HG03457 (cell line): ENCODE data around the gene DNAJB4.
"Not testable (repeated sequence)": the region's sequence is repeated elsewhere in the genome, so short reads cannot be mapped to it uniquely, and the experiment has no call there.

Source experiments
- ATAC-seq: cut with Tn5 transposase; IDR thresholded peaks from one replicate; pipeline ENCODE4 v1.9.1; 2021; ENCODE audit warnings: moderate number of reproducible peaks; ENCODE audit not compliant: unreplicated experiment

The DNAJB4 gene

DNA sequence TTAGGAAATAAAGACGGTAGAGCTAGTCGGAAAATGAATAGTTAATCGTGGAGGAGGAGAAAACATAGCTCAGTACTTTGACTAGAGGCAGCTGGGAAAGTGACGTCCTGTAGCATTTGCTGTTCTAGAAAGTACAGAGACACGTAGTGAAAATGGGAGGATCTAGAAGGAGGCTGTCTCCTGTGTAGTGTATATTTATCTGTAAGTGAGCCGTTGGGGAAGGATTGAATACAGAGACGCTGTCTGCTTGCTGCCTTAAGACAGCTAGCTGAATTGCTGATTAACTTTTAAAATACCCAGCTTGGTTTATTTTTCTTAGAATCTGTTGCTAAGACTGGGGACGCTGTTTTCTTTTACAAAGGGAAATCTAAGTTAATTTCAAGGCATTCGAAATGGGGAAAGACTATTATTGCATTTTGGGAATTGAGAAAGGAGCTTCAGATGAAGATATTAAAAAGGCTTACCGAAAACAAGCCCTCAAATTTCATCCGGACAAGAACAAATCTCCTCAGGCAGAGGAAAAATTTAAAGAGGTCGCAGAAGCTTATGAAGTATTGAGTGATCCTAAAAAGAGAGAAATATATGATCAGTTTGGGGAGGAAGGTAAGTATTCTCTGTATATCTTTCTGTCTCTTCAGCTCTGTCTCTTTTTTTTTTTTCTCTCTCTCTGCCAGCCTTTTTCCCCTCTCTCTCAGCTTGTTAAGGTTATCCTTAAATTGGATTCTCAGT is at the start of gene DNAJB4:
Gene DNAJB4 (plus strand): TSS at position 221 of the 729 bp plus-strand sequence. CDS start 172 bp downstream, at position 393.
- peak; percentile 99 for ATAC-seq

DNA sequence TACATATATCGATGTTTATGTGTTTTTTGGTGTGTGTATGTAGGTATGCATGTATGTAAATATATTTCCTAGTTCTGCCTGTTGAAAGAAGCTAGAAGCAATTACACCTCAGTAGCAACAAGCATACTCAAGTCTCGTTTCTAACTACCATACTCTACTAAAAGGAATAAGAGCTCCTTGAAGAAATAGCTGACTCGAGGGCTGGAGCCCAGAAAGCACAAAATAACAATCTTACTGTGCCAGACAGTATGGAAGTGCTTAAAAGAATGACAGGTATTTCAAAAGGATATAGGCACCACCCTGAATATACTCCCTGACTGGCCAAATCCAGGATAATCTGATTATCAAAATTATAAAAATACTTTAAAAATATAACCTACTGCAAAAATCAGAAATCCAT is 49.0 kb upstream of the DNAJB4 start:
- no peak for ATAC-seq

DNA sequence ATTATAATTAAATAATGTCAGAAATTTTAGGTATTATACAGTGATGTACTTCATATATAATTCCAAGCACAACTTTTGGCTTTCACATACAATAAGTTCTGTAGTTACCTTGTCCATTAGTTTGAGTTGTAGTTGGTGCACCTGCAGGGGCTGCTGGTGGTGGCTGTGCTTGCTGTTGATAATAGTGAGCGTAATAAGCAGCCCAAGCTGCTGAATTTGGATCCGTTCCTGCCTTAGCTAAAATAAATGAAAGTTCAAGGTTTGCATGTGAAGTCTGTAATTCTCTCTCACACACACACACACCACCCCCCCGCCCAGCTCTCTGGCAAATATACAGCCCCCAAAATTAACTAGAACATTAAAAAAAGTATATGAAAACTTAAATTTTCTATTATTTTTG is 48.3 kb upstream of the DNAJB4 start:
- ATAC-seq, result no peak

DNA sequence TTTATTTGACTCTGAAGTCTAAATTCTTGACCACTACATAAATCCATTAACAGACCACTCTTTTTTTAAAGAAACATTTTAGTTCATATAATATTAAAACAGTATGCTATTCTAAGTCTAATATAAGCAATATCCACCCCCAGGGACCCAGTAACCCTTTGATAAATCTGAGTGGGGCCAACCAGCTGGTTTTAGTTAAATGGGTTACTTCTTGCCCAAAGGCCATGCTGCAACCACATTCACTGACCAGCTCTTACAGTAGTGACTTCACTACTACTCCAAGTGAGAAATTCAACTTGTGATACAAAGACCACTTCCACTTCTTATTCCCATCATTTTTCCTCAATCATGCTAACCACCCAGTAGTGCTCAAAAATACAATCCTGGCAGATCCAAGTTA is 46.3 kb upstream of the DNAJB4 start:
- ATAC-seq, result no peak

DNA sequence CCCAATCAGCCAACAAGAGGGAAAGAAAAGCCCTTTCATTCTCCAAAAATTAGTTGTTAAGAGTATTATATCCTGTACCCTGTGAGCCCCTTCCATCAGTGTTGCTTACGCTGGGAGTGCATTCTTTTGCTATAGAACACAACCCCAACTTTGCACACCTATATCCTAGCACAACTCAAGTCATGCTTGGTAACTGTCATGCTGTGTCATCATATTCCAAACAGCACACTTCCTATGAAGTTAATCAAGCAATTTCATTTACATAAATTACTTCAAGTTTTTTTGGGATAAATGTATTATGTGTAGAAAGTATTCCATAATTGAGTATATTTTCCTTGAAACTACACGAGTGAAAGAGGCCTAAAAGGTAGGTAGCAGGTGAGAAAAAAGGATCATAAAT is 45.9 kb upstream of the DNAJB4 start:
- ATAC-seq, result no peak

DNA sequence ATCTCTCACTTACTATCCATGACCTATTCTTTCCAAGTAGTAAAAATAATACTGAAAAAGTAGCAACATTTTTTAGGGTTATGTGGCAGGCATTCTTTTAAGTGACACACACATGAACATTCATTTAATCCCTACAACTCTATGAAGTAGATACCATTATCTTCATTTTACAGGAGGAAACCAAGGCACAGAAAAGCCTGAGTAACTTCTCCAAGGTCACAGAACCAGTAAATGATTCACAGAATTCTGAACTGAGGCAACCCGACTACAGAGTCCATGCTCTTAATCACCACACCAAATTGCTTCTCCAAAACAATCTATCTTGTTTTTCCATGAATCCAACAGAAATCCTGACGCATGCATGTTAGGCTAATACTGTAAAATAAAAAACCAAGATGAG is 43.3 kb upstream of the DNAJB4 start:
- ATAC-seq, result no peak

DNA sequence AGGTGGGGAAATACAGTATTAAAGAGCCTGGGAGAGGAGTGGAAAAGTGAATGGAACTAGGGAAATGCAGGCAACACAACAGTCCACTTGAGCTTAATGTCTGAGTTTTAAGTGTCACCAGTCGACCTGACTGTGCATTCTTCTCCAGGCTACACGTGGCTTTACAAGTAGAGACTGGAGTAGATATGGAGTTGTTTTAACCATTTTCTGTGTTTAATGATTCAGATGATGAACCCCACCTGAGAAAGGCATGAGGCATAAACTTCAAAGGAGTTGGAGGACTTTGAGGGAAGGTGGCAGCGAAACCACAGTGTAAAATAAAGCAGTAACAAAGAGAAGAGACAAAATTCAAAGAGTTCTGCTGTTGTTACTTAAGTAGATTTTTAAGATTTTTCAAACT is 38.4 kb upstream of the DNAJB4 start:
- no peak for ATAC-seq

DNA sequence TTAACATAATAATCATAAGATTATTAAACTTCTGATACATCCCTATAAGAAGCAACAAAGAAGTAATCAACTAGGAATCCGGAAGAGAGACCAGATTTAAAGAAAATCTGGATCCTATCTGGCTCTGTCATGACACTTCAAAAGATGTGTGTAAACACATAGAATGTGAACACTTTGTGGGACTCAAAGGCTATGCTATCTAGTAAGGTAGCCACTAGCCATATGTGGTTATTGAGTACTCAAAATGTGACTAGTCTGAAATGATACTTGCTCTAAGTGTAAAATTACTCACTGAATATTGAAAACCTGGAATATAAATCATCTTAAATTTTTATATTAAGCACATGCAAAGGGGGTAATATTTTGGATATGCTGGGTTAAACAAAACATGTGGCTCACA is 34.5 kb upstream of the DNAJB4 start:
- no peak for ATAC-seq

DNA sequence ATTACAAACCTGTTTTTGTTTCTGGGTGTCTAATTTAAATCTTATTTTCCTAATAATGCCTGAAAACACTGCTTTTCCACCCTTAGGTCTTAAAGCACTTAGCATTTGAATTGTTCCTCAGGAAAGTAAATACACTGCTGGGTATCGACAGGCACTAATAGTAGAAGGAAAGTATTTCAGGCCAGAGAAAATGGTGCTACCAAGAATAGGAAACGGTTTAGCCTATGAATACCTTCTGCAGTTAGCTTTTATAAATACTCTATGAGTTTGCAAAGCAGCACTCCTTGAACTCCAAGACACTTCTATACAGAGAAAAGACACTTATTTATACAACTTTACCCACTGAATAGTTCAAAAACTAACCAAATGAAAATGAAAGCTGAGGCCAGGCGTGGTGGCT is 32.7 kb upstream of the DNAJB4 start:
- no peak for ATAC-seq

DNA sequence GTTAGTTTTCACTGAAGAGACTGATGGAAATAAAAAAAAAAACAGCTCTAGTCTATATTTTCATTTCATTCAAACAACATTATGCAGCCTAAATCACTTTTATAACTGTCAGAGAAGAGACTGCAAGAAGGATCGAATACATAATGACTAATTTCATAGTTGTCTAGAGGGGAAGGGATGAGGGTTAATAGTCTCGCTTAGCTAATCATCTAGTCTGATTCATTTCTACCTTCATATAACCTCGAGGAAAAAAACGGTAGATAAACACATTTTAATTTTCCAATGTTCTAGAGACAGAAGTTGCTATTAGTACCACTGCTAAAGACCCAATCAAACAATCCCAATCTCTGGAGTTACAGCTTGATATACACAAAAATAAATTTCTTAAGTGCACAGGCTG is 29.4 kb upstream of the DNAJB4 start:
- ATAC-seq, result no peak

DNA sequence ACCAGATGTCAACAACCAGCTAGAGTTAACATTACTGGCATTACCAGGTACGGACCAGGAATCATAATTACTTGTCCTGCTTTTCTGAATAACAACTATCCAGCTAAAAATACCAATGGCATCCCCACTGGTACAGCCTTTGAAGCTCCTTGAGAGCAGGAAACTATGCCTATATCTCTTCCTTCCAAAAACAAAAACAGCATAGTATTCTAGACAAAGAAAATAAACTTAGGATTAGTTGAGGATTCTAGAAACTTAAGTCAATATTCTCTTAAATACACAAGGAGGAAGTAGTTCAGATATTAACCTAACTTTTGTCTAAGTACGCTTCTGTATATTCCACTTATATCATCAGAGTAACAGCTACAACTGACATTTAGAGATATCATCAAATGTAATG is 28.8 kb upstream of the DNAJB4 start:
- ATAC-seq, result no peak

DNA sequence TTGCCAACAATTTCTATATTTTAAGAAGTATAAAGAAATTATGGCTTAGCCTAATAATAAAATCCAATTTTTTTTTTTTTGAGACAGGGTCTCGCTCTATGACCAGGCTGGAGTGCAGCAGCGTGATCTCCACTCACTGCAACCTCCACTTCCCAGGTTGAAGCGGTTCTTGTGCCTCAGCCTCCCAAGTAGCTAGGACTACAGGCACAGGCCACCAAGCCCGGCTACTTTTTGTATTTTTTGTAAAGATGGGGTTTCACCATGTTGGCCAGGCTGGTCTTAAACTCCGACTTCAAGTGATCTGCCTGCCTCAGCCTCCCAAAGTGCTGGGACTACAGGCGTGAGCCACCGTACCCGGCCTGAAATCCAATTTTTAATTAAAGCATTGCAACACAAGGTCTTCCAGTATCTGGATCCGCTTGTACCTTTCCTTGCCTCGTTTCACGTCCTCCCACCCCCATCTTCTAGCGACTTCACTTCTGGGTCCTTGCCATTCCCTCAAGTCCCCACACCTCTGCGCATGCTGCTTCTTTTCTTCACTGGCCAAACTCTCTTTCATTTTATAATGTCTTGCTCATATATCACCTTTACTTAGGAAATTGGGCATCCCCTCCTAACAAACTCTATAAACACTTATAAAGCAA is 28.2 kb upstream of the DNAJB4 start:
- no peak for ATAC-seq

DNA sequence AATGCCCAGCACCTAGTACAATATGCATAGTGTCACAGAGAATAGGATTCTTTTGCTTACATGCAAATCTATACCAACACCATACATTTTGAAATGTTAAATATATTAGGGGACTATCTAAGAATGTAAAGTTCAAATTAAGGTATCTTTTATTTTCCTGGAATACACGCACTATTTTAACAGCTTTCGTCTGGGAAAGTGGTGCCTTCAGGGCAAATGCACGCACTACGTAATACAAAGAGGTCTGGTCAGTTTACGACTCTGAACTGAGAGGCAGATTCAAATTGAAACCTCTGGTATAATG is 26.8 kb upstream of the DNAJB4 start:
- no peak for ATAC-seq

DNA sequence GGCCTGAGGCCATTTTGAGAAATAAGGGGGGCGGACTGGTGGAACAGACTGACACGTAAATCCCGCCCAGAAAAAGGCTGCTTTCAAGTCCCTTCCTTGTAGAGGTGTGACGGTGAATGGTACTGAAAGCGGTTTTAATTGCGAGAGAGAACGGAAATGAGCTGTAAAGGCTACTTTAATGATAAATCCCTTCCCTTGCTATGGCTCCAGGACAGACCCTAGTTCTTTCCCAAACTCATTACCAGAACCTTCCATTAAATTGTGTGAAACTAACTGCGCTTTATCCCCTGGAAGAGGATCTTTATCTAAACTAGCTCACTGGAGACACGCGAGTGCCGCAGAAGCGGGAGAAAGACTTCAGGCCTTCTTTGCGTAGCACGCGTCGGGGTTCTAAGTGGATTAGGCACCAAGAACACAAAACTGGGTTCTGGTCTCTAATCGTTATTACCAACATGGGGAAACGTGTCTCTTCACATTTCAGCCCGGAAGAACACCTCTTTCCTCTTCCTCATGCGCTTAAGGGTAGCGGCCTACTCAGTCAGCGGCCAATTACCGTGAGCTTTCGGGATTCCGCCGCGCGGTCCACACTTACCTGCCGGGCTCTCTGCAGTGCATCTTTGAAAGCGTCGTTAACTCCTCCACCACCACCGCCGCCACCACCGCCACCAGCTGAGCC is 26.3 kb upstream of the DNAJB4 start:
- ATAC-seq, result peak; percentile 74

DNA sequence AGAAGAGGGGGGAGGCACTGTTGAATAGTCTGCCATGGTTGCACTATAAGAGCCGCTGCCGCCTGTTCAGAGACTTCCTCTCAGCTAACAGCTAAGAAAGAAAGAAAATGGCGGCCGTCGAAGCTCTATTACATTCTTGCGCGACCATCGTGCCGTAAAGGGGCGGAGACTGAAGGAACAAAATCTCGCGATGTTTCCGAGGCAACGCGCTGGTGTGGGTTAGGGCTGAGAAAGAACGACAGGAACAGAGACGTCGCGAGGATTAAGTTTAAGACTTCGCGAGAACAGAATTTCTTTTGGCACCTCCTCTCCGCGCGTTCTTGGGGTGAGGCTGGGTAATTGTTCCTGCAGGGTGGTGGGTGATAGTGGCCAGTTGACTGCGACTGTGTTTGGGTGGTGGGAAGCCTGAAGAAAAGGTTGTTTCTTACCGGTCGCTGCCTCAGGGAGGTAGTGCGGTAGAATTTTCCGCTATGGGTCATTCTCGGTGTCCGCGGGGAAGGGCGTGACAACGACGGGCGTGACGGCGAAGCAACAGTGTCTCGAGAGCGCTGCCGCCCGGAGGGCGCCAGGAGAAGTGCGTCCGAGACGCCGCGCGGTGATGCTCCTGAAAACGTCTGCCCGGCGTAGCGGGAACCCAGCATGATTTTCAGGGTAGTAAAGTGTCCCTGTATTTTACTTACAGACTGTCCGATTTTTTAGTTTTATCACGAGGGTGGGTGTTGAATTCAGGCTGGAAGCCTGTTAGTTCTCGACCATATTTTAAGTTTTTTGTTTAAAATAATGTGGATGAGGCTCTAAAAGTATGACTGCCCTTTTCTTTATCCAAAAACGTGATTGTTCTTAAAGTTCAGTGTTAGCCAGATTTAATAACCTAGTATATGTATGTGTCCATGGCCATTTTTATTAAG is 25.5 kb upstream of the DNAJB4 start, which contains the start of gene FUBP1:
Gene FUBP1 (minus strand): TSS at position 104 of the 908 bp plus-strand sequence. CDS start 68 bp downstream, at position 36.
- peak; percentile 70 for ATAC-seq

DNA sequence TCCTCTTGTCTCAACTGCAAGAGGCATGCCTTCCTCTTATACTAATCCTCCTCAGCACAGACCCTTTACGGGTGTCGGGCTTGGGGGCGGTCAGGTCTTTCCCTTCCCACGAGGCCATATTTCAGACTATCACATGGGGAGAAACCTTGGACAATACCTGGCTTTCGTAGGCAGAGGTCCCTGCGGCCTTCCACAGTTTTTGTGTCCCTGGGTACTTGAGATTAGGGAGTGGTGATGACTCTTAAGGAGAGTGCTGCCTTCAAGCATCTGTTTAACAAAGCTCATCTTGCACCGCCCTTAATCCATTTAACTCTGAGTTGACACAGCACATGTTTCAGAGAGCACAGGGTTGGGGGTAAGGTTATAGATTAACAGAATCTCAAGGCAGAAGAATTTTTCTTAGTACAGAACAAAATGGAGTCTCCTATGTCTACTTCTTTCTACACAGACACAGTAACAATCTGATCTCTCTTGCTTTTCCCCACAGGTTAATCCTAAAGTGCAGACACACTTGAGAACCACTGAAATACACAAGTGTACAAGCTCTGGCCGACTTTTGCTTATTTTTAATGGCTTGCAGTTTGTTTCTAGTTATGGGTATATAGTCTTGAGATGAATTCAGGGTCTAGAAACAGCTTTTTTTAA is 21.3 kb upstream of the DNAJB4 start:
- not testable (repeated sequence) for ATAC-seq

DNA sequence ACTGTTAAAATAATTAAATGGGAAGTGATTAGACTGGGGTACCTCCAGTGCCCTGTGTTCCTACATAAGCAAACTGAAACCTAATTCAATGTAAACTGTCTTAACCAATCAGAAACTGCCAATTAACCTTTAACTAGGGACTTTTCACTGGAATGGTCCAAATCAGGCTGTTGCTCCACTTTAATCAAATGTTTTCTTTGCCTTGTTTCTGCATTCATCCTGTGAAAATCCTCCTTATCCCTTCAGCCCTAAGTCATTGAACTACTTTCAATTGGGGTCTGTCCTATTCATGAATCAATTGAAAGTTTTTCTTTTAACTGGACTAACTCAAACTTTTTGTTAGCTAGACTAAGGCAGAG is 20.8 kb upstream of the DNAJB4 start:
- no peak for ATAC-seq

DNA sequence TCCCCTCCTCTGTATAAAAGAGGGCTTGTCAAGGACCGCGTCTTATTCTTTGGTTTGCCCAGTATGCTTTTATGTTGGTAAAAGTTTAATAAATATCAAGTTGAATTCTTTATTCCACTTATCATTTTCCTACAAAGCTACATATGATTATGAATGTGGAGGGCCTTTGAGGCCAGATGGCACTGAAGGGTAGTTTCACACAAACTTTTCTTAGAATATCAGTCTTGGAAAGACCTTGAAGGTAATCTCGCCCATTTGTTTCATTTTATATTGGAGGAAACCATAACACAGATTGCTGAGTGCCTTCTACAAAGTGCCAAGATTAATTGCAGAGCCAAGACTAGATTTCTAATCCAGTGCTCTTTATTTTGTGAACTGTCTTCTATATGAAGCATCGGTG is 20.1 kb upstream of the DNAJB4 start:
- ATAC-seq, result no peak

DNA sequence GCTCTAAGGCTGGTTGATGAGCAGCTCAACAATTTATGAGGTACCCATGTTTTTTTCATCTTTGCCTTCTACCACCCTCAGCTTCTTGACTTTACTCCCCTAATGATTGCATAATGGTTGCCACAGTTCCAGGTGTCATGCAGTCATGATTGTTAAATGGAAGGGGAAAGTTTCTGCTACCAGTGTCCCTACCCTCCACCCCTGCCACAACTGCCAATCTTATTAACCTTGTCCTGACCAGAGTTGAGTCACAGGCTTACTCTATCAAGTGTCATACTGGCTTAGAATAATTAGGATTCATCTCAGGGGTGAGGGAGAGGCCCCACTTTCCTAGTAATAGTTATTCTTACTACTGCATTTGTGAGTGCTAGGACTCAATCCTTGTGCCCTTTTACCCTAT is 17.9 kb upstream of the DNAJB4 start:
- ATAC-seq, result no peak

DNA sequence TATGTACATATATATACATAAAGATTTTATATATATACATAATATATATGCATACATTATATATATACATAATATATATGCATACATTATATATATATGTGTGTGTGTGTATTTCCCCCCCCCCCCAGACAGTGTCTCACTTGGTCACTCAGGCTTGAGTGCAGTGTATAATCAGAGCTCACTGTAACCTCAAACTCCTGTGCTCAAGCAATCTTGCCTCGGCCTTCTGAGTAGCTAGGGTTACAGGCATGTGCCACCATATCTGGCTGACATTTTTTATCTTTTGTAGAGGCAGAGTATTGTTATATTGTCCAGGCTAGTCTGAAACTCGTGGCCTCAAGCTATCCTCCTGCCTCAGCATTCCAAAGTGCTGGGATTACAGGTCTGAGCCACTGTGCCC is 16.8 kb upstream of the DNAJB4 start:
- no peak for ATAC-seq

DNA sequence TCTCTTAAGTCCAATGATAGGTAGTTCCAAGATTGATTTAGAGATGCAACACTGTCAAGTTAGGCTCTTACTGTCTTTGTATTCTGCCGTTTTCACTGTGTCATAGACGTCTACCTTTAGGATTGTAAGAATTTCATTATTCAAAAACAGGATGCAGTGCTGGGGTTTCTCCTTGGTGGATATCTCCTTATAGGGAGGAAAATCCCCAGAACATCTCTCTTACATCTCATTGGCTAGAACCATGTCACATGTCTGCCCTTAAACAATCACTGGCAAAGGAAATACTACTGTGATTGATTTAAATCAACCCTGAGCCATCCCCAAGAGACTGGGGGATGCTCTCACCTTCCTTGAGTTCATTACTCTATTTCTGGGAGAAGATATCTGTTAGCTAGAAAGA is 15.0 kb upstream of the DNAJB4 start:
- ATAC-seq, result no peak
